OCI-LY7 (cell line): ENCODE results near the gene LTBP4.

Source experiments
- EZH2phosphoT487 ChIP-seq: fragments of 200-600 bp; sonication (generic); IDR thresholded peaks from 2 replicates; pipeline ENCODE4 v1.6.1; 2018; ENCODE audit warnings: low read depth, borderline replicate concordance, mild to moderate bottlenecking, mixed run types, antibody characterized with exemption, low read length, moderate library complexity, mixed read lengths
- TF ChIP-seq, protein P1 (sequence below): fragments of 200-600 bp; sonication (generic); conservative IDR thresholded peaks from 2 replicates; pipeline ENCODE4 v1.5.1; 2014; ENCODE audit warnings: mild to moderate bottlenecking, antibody characterized with exemption, low read length, moderate library complexity, mixed read lengths

DNA sequence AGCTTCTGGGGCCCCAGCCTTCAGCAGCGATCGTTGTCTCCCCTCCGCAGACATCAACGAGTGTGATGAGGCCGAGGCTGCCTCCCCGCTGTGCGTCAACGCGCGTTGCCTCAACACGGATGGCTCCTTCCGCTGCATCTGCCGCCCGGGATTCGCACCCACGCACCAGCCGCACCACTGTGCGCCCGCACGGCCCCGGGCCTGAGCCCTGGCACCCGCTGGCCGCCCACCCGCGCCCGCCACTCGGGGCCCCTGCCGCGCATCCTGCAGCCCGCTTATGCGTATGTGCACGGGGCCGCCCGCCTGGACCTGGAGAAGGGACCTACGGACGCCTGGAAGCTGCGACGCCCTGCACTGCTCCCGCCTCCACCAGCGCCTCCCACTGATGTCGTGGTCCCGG is 28.2 kb downstream of the LTBP4 start:
- TF ChIP-seq, protein P1, sequence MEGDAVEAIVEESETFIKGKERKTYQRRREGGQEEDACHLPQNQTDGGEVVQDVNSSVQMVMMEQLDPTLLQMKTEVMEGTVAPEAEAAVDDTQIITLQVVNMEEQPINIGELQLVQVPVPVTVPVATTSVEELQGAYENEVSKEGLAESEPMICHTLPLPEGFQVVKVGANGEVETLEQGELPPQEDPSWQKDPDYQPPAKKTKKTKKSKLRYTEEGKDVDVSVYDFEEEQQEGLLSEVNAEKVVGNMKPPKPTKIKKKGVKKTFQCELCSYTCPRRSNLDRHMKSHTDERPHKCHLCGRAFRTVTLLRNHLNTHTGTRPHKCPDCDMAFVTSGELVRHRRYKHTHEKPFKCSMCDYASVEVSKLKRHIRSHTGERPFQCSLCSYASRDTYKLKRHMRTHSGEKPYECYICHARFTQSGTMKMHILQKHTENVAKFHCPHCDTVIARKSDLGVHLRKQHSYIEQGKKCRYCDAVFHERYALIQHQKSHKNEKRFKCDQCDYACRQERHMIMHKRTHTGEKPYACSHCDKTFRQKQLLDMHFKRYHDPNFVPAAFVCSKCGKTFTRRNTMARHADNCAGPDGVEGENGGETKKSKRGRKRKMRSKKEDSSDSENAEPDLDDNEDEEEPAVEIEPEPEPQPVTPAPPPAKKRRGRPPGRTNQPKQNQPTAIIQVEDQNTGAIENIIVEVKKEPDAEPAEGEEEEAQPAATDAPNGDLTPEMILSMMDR, result no peak
- TF ChIP-seq EZH2phosphoT487, result no peak
